Epithelial cell of proximal tubule (primary cell): ENCODE results near the gene DCTN2. TPM values are rescaled to one million over a fixed set of nuclear protein-coding genes. Genes with fewer than 3 reads are reported as not detected.

Source experiments
- DNase-seq: peaks from one replicate; pipeline ENCODE4 v3.0.0-alpha.2; 2011; ENCODE audit warnings: low read depth
- H3K4me3 ChIP-seq: 2 replicates; pipeline ENCODE4 v1.5.1; 2011; ENCODE audit warnings: low read depth, mild to moderate bottlenecking, low read length
- CTCF ChIP-seq: conservative IDR thresholded peaks from 2 replicates; pipeline ENCODE4 v1.5.1; 2012; ENCODE audit warnings: low read depth, mild to moderate bottlenecking, low read length
- total RNA-seq: library from RNA; depleted of rRNA; stranded (reverse); fragments of >200 nt; gene quantifications from 2 replicates; pipeline ENCODE4 v1.2.3, GENCODE V29; 2015

Gene DCTN2
- total RNA-seq, 1 donor from 2014 or later = 140 TPM

GRCh38 chr12:57489157-57489641, 57.8 kb downstream of the DCTN2 start:
- TF ChIP-seq CTCF = no peak
- H3K4me3 ChIP-seq = peak overlapping the region; percentile 72
- DNase-seq = no peak

- DNase-seq = no peak
- no peak for TF ChIP-seq CTCF
- peak overlapping the region; percentile 72 for H3K4me3 ChIP-seq
Observed at GRCh38 chr12:57488402-57489156, 58.4 kb downstream of the DCTN2 start.

DNA sequence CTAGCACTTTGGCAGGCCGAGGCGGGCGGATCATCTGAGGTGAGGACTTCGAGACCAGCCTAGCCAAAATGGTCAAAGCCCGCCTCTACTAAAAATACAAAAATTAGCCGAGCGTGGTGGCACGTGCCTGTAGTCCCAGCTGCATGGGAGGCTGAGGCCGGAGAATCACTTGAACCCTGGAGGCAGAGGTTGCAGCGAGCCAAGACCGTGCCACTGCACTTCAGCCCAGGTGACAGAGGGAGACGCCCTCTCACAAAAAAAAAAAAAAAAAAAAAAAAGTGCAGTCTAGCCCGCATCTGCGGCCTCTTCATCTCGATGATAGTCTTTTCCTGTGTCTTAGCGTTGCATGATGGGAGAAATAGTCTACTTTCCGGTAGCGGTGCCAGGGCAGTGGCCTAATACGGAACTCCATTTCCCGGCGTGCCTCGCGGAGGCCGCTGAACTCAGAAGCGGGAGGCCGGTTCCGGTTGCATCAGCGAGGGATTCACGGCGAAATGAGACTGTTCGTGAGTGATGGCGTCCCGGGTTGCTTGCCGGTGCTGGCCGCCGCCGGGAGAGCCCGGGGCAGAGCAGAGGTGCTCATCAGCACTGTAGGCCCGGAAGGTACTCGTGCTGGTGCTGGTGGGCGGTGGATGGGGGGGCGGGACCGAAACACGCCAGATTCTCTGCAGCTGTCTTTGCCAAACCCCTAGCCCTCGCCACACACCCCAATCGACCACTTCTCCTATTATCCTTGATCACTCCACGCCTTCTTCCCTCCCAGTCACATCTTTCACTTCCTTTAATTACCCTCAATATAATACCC, 59.2 kb downstream of the DCTN2 start, which contains the start of gene MARS1:
MARS1 (plus strand) TSS at position 472 of the 805 bp plus-strand sequence; CDS start at position 495, 23 bp downstream.
- peak; percentile 71 for DNase-seq
- no peak for TF ChIP-seq CTCF
- H3K4me3 ChIP-seq = peak within 1 kb of the TSS; percentile 72

DNA sequence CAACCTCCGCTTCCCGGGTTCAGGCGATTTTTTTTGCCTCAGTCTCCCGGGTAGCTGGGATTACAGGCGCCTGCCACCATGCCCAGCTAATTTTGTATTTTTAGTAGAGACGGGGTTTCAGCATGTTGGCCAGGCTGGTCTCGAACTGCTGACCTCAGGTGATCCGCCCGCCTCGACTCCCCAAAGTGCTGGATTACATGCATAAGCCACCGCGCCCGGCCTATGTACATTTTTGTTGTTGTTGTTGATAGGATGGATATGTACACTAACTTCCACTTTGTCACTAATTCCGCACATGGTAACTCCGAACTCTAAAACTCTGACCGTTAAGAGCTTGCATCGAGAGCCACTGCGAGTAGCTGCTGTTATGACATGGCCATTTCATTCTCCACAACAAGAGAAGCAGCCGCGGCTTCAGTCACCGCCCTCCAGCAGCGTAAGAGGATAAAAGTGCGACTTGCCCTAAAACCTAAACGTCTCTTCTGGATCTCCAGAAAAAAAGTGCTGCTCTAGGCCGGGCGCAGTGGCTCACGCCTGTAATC, 59.9 kb downstream of the DCTN2 start:
- DNase-seq = no peak
- no peak for TF ChIP-seq CTCF
- H3K4me3 ChIP-seq = peak overlapping the region; percentile 72

DNA sequence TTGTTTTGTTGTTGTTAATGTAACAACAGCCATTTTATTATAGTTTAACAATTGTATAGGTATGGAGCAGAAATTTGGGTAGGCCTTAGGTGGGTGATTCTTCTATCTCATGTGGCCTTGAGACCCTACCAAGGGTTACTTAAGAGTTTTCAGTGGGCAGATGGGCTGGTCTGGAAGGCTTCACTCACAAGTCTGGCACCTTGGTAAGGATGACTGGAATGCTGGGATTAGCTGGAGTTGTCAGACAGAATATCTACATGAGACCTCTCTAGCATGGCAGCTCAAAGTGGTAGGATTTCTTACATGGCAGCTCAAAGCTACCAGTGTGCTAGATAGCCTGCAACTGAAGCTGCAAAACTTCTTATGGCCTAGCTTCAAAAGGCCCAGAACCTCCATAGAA, 61.3 kb downstream of the DCTN2 start:
- H3K4me3 ChIP-seq = no peak overlapping the region
- no peak for DNase-seq
- no peak for TF ChIP-seq CTCF

DNA sequence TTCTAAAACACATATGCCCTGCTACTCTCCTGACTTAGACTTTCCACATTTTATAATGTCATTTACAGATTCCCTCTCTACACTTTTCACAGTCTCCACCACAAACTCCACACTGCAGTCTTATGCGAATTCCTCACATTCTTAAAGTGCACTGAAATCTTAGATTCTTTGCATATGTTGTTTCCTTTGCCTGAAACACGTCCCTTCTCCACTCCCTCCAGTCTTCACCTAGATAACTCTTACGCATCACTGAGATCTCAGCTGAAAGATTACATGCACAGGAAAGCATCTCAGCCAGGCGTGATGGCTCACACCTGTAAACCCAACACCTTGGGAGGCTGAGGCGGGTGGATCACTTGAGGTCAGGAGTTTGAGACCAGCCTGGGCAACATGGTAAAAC, 63.5 kb downstream of the DCTN2 start:
- peak; percentile 39 for DNase-seq
- H3K4me3 ChIP-seq = no peak overlapping the region
- no peak for TF ChIP-seq CTCF
